HG03066 (cell line): ENCODE results near the gene ELMO1.

Source experiments
- ATAC-seq: cut with Tn5 transposase; IDR thresholded peaks from one replicate; pipeline ENCODE4 v1.9.1; 2021; ENCODE audit warnings: low read depth; ENCODE audit not compliant: unreplicated experiment

ELMO1 gene

DNA sequence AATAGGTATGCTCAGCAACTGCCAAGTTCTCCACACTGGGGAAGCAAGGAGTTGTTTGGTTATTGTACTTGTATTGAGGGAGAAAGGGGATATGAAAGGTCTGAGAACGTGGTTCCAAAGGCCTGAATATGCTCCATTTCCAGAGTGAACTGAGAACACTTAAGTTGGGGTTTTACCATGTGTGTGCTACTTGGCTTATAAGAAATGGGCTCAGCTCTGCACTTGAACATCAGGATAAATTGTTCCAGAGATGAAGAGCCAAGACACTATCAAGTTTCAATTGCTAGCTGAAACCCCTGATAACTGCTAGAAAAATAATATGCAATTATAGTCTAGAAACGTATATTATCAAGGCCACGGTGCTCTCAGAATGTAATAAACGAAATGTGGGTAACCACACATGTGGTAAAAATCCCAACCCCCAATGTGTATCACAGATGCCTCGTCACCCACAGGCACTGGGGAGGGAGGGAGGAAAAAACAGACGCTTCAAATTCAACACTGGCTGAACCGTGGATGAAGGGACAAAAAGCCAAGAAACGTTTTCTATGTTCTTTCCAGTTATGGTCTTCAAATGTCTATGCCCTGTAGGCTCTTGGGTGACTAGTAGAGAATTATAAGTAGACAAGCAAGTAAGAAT lies 16.3 kb downstream of the ELMO1 start:
- no peak for ATAC-seq

DNA sequence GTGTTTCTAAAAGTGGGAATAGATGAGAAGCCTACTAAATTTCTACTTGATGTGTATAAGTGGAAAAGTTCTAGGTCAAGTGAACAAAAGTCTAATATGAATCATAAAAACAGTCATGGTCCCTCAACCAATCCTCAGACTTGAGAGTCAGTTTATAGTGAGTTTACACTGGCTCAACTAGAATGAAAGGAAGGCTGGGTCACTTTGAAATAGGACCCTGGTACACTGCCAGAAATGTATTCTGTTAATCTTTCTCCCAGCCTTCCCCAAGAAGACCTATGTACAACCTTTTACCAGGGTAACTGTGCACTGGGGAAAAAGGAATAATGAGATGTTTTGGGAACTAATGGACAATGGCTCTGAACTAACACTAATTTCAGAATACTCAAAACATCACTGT lies 17.3 kb downstream of the ELMO1 start:
- no peak for ATAC-seq

DNA sequence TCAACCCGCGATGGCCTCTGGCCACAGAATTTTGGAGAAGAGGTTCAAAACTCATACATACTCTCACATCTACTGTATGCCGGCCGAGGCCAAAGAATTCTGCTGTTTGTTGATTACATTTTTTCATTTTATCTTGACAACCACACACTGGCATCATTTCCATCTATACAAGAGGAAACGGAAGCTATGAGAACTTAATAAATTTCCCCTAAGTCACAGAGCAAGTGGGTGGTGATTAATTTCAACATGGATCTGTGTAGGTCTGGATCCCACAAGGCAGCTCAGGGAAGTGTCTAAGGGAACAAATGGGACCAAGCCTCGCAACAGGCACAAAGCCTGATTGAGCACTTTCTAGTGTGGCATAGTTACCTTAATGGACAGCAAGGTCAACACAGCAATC lies 18.0 kb downstream of the ELMO1 start:
- no peak for ATAC-seq

DNA sequence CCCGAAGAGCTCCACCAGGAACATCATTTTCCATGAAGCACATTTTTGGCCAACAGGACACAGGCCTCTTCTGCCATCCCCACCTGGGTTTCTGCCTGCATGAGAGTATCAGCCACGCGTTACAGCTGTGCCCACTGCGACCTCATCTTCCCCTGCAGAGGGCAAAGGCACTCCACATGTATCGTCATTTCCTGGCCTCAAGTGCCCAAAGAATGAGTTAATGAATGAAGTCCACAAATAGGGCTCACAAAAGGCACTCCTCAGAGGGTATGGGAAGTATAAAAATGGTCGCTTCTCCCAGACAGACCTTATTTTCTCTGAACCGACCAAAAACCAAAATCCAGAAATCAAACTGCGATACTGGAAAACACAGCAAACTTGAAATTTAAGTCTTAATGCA lies 18.5 kb downstream of the ELMO1 start:
- ATAC-seq = no peak

DNA sequence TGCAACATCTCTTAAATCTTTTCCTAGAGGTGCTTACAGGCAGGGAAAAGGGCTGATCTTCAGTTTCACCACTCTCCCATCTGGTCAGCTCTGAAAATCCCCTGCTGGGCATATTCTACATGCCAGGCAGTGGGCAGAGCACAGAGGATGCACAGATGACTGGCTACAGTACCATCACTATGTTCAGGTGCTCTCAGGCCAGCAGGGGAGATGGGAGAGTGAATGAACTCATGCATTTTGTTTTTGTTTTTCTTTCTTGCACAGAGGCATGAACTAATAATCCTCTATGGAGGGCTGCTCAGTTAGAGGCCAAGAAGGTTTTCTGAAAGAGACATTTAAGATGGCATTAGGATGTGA lies 19.3 kb downstream of the ELMO1 start:
- ATAC-seq = no peak

DNA sequence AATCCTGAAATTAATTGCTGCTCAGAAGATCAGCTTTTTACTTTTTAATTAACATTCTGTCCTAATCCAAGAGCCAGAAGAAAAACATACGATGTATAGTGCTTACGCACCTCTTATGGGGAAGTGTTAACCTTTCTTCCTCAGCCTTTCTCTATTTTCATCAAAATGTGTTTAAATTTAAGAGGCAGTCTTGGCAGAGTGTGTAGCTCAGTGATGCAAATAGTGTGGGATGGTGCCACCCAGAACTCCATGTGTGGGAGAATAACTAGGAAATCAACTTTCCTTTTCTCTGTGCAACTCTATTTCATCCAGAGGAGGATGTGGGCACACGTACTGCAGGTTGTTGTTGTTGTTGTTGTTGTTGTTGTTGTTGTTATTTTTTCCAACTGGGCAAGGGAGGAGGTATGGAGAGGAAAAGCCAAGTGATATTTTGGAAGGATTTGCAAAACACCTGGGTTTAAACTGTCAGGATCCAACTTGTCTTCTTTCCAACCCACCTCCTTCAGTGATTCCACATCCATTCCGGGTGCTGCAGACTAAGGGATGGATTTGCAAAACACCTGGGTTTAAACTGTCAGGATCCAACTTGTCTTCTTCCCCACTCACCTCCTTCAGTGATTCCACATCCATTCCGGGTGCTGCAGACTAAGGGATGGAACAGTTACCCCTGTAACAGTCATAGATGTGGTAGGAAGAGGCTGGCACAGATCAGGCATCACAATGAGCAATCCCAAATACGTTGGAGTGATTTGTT lies 19.8 kb downstream of the ELMO1 start:
- ATAC-seq = no peak

DNA sequence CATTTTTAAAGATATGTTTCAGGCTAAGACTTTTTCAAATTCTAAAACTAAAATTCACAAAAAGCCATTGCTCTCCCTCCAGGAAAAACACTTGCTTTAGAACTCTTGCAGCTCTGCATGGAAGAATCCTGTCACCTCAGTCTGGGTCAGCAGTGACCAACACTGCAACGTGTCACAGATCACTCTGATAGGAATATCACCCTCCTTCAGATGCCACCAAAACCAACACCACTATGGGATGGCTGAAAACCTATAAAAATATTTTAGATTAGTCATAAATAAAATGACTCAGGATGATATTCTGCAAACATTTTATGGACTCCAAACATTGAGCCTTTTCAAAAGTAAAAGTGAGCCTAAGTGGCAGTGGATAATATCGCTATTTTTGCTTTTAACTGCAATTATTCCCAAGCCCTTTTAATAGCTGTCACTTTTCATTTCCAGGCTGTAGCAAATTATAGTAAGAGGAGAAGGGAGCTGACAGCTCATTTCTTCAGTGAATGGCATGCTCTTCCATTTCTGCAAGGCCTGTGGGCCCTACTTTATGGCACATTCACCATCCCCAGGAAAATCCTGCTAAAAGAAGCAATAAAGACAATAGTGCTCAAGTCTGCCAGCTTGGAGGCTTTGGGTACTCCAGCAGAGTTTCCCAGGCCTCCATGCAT lies 21.3 kb downstream of the ELMO1 start:
- no peak for ATAC-seq

DNA sequence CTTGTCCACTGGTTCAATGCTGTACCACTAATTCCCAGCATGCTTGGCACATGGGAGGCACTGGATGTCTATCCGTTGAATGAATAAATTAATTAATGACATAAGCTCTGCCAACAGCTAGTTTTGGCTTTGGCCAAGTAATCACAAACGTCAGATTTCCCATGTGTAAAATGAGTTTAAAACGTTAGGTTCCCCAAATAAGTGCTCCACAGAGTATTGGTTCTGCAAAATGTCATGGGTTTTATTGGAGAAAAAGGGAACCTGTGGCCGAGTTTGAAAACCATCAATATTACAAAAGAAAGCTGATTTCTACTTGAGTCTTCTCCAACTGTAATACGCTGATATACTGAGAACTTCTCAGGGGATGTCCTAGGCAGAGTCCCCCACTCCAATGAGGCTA lies 23.2 kb downstream of the ELMO1 start:
- ATAC-seq = no peak

DNA sequence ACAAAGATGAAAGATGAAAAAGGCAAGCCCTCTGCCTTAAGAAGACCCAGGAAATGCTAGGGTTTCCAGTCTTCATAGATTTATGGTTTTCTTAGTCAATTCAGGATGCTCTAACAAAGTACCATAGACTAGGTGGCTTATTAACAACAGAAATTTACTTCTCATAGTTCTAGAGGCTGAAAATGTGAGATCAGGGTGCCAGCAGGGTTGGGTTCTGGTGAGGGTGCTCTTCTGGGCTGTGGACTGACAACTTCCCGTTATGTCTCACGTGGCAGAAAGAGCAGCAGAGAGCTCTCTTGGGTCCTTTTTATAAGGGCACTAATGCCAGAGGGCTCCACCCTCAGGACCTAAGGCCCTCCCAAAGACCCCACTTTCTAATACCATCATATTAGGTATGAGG lies 23.7 kb downstream of the ELMO1 start:
- ATAC-seq = no peak

DNA sequence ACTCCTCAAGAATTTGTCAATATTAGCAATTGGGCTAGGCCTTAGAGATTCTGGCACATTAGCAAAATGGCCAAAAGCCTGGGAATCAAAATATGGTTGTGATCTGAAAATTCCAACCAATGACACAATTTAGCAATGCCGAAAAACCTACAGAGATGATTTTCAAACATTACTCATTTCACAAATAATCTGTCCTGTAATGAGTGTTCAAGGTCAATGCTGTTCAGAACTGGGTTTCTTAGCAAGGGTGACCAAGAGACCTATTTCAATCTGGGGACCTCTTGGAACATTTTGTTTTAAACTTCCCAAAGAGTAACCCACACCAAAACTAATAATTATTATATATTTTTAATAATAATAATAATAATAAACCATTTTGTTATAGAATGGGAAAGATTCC lies 24.1 kb downstream of the ELMO1 start:
- ATAC-seq = no peak

DNA sequence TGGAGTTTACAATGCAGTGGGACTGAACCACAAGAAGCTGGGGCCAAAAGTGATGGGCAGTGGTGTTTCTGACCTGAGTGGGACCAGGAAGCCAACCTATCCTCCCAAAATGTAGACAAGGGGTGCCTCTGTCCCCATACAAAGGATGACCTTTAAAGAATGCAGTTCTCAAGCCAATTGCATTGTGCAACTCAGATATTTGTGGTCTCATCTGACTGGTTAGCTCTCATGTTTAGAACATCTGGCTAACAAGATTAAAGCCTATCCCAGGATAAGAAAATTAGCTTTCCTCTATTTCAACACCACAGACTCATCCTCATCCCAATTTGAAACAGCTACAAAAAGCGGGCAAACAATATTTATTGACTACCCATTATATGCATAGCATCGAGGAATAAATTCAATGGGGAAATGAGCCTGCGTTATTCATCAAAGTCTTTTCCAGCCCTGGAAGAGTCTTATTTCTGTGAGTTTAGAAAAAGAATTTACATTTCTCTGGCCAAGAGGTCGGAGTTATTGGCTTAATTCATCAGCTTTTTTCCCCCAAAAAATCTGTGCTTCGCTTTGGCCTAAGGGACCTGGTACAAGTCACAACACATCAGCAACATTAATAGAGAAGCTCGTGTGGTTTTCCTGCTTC lies 26.7 kb downstream of the ELMO1 start:
- no peak for ATAC-seq

DNA sequence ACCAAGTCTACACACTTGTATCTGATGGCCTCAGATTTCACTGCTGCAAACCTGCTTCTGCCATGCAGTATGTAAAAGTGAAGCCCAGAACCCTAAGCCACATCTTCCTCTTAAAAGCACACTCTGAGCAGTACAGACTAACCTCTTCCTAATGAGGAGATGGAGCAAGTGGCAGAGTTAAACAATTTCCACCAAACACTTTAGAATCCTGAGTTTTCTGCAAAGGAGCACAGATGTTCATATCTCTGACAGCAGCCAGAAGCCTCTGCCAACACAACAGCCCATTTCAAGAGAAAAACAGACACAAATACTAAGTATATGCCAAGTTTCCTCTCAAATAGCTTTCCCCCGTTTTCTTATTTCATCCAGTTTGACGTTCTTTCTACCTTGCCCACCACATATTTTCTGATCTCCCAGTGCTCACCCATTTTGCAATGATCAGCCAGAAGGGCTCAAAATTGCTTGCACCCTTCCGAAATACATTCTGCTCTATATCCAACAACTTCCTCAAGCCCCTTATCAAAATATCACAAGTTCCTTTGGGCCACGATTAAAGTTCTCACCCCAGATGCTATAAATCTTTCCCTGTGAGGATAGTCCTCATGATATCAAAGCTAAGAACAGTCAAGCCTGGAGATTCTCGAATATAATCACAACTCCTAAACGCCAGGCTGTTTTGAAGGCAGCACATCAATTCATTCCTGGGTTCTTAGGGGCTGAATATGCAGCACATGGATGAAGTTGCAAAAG lies 27.5 kb downstream of the ELMO1 start:
- no peak for ATAC-seq

DNA sequence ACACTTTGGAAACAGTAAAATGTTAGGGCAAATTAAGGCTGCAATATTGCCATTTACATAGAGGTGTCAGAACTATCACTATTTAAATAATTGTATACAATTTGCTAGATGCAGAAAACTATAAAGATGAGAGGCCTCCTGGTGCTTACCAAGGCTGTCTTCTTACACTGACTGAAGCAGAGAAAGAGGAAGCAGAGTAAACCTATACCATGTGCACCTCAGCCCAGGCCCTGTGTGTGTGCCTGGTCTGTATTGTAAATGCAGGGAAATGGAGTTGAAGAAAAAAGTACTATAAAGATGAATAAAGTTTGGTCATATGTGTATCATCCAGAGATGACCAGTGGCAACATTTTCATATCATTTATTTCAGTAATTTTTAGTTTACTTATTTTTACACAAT lies 29.2 kb downstream of the ELMO1 start:
- no peak for ATAC-seq

DNA sequence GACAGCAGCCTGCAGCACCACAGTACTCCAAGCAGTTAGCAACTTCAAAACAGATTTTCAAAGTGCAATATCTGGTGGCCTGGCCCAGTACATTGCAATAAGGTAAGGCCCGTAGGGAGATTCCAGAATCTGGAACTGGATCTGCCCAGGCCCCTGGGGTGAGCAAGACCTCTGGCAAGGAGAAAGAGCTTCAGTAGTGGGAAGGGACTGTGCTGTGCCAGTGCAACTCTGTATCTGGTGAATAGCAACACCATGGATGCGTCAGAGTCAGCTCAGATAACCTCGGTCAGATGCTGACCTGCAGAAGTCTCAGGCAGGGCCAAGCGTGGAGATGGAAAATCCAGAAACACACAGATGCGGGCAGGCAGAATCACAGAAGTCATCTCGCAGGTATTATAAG lies 30.3 kb downstream of the ELMO1 start:
- no peak for ATAC-seq

DNA sequence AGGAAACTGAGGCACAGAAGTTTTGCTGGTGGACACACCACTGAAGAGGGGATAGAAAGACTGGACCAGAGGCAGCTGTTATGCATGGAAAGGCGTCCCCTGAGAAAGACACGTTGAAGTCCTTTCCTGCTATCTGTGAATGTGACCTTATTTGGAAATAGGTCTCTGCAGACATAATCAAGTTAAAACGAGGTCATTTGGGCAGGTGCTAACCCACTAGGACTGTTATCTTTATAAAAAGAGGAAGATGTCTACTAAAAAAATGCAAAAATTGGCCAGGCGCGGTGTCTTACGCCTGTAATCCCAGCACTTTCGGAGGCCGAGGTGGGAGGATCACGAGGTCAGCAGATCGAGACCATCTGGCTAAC lies 31.6 kb downstream of the ELMO1 start:
- ATAC-seq = no peak

DNA sequence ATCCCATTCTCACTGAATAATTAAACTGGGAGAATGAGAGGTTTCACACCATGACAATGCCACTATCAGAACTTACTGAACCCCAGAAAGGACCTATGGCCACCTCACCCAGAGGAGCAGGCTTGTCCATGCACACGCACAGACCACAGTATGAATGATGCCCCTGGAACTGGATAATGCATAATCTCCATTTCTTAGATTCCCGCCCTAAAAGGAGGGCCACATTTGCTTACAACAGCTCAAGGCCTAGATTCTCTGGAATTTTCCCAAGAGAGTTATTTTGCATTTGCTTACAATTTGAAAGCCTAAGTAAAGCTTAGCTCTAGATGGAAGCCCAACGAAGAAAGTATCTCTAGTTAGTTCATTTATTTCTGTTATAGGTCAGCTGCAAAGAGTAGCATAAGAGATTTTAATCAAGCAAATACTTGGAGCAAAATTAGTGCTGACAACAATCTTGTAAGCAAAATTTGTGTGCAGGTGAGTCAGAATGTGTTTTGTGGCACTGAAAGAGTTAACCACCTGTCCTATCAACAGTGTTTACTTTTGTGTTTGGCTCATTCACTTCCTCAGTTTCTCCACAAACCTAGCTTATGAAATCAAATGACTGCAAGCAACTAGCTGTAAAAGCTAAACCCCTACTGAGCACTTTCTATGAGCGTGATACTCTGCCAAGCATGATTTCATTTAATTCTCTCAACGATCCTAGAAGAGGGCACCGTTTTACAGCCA lies 32.1 kb downstream of the ELMO1 start:
- ATAC-seq = no peak

DNA sequence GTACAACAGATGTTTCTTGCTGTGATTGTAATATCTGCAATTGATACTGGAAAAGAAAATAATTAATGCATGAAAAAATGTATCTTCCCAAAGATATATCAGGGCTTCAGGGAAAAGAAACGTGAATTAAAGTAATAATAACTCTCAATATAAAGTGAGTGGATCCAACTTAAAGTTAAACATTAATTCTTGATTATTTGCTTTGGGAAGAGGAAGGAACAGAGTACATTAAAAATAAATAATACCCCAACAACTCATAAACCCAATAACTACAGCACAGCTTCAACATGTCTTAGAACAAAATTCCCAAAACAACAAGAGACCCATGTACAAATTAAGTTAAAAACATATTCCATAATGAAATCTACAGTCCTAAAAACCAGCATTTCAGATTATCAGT lies 33.0 kb downstream of the ELMO1 start:
- no peak for ATAC-seq

DNA sequence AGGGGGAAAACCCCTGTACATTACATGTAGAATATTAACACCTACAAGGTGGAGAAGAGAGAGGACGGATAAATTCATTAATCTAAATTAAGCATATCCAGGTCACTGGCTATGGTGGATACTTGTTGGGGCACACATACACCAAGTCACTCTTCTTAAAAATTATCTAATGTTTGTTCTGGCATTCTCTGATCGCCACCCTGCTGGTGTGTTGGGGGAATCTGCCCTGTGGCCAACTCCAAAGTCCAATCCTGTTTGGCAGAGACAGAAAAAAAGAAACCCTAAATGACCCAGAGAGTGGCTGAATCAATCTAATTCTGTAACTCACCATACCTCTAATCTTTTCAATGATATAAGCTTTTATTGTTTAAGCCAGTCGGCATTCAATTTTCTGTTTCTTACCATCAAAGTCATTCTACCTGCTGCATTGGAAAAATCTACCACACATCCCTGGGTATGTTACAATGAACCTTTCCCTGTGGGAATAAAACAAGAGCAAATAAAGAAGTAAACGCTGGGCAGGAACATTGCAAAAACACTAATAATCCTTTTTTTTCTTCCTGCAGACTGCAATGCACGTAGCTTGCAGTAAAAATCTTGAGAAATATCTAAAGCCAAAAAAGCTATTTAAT lies 34.2 kb downstream of the ELMO1 start:
- ATAC-seq = no peak

DNA sequence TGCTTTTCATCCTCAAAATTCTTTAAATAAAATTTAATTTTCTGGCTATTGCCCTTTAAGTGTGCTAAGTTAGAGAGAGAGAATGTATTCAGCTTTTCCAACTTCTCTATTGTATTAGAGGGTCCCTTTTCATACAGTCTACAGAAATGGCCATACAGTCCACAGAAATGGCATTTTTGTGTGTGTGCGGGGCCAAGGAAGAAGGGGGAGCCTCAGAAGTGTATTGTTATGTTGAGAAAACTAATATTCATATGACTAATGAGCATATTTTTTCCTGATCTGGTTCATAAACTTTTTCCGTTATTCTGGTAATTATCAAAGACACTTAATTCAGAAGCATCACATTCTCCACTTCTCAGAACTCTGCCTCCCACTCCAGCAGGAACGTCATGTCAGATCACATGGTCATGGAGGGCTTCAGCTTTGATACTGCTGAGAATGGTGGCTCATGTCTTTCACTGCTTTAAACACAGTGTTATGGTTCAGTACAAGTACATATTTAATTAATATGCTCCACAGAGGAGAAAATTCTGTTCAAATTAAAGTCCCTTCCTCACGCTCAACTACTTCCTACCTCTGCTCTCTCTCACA lies 37.1 kb downstream of the ELMO1 start:
- no peak for ATAC-seq
